DOHH2 (cell line): Measurements from ENCODE around the gene SMIM45.
A peak's percentile ranks its signal among the peaks of the same experiment; 100 is the strongest.

Experiments used
- H3F3A ChIP-seq: fragments of 200-600 bp; sonication (generic), shearing (Covaris generic); 2 replicates; pipeline ENCODE4 v1.6.0; 2016; ENCODE audit warnings: antibody characterized with exemption, mild to moderate bottlenecking; ENCODE audit not compliant: control insufficient read depth, insufficient read depth
- H3K27ac ChIP-seq: fragments of 200-600 bp; sonication (generic); 2 replicates; pipeline ENCODE4 v1.5.1; 2014; ENCODE audit warnings: low read depth, mild to moderate bottlenecking, low read length, moderate library complexity
- H3K27me3 ChIP-seq: fragments of 200-600 bp; sonication (generic); 2 replicates; pipeline ENCODE4 v1.6.1; 2014; ENCODE audit warnings: mild to moderate bottlenecking, low read length, mixed read lengths; ENCODE audit not compliant: control insufficient read depth
- H3K36me3 ChIP-seq: fragments of 200-600 bp; sonication (generic); 2 replicates; pipeline ENCODE4 v1.6.1; 2014; ENCODE audit warnings: mild to moderate bottlenecking, low read length, moderate library complexity, mixed read lengths; ENCODE audit not compliant: control insufficient read depth
- H3K4me1 ChIP-seq: fragments of 200-600 bp; sonication (generic); 2 replicates; pipeline ENCODE4 v1.6.1; 2014; ENCODE audit warnings: mild to moderate bottlenecking, low read length, mixed read lengths; ENCODE audit not compliant: control insufficient read depth
- H3K4me2 ChIP-seq: fragments of 200-600 bp; sonication (generic); 2 replicates; pipeline ENCODE4 v1.6.0; 2014; ENCODE audit warnings: mild to moderate bottlenecking, low read length, moderate library complexity
- H3K4me3 ChIP-seq: fragments of 200-600 bp; sonication (generic); 2 replicates; pipeline ENCODE4 v1.5.1; 2014; ENCODE audit warnings: mild to moderate bottlenecking, low read length, mixed read lengths
- H3K79me2 ChIP-seq: fragments of 200-600 bp; sonication (generic); 2 replicates; pipeline ENCODE4 v1.6.1; 2014; ENCODE audit warnings: mild to moderate bottlenecking, low read length, mixed read lengths; ENCODE audit not compliant: control insufficient read depth
- H3K9me2 ChIP-seq: fragments of 200-600 bp; sonication (generic); replicated peaks from 2 replicates; pipeline ENCODE4 v1.6.1; 2014; ENCODE audit warnings: mild to moderate bottlenecking, low read length, mixed read lengths; ENCODE audit not compliant: control insufficient read depth
- H3K9me3 ChIP-seq: fragments of 200-600 bp; sonication (generic); 2 replicates; pipeline ENCODE4 v1.6.1; 2014; ENCODE audit warnings: antibody characterized with exemption, low read length, mixed read lengths; ENCODE audit not compliant: control insufficient read depth, insufficient read depth
- H4K20me1 ChIP-seq: fragments of 200-600 bp; sonication (generic); 2 replicates; pipeline ENCODE4 v1.6.0; 2014; ENCODE audit warnings: low read depth, mild to moderate bottlenecking, antibody characterized with exemption, low read length, moderate library complexity; ENCODE audit not compliant: control insufficient read depth, insufficient read depth
- EZH2phosphoT487 ChIP-seq: fragments of 200-600 bp; sonication (generic); IDR thresholded peaks from 2 replicates; pipeline ENCODE4 v1.6.1; 2017; ENCODE audit warnings: borderline replicate concordance, mild to moderate bottlenecking, antibody characterized with exemption, low read length, moderate library complexity, mixed read lengths
- TF ChIP-seq, protein P1 (sequence below): fragments of 200-600 bp; sonication (generic); IDR thresholded peaks from one replicate; pipeline ENCODE4 v1.5.1; 2014; ENCODE audit warnings: antibody characterized with exemption, mild to moderate bottlenecking, low read depth, low read length; ENCODE audit not compliant: poor library complexity, severe bottlenecking

The SMIM45 gene

DNA sequence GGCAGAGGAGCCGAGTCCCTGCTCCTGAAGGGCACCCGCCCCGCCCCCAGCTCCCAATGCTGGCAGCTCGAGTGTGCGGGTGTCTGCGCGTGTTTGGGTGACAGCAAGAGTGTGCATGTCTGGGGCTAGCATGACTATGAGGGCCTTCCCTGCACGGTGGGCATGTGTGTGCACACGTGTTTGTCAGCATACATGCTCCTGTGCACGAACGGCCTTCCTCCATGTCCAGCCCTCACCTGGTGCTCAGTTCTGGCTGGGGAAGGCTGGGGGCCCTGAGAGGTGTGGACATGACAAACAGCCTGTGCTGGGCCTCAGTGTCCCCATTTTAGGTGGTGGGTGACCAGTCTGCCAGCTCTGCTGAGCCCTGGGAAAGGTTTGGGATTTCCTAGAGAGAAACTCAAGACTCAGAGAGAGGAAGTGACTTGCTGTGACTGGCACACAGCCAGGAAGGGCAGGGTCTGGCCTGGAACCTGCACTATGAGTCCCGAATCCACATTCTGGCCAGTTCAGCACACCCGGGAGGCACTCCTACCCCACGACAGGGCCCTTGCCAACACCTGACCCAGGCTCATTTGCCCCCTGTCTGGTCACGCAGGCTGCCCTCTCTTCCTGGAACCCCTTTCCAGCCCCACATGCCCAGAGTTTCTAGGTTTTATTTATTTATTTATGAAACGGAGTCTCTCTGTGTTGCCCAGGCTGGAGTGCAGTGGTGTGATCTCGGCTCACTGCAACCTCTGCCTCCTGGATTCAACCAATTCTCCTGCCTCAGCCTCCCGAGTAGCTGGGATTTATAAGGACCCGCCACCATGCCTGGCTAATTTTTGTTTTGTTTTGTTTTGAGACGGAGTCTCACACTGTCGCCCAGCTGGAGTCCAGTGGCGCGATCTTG lies 33.8 kb upstream of the SMIM45 start:
- H3K4me1 ChIP-seq, result peaks cover 88% of the 10 kb centered on the region
- H3K9me2 ChIP-seq, result no peaks in the 10 kb centered on the region
- peak overlapping the region; percentile 92 for H3K4me2 ChIP-seq
- peaks cover 5% of the 10 kb centered on the region for H3K79me2 ChIP-seq
- H3K36me3 ChIP-seq, result peaks cover 21% of the 10 kb centered on the region
- peaks cover 45% of the 10 kb centered on the region for H3K27me3 ChIP-seq
- H4K20me1 ChIP-seq, result peaks cover 5% of the 10 kb centered on the region; the same call in 1 of the 2 replicates
- TF ChIP-seq, protein P1, sequence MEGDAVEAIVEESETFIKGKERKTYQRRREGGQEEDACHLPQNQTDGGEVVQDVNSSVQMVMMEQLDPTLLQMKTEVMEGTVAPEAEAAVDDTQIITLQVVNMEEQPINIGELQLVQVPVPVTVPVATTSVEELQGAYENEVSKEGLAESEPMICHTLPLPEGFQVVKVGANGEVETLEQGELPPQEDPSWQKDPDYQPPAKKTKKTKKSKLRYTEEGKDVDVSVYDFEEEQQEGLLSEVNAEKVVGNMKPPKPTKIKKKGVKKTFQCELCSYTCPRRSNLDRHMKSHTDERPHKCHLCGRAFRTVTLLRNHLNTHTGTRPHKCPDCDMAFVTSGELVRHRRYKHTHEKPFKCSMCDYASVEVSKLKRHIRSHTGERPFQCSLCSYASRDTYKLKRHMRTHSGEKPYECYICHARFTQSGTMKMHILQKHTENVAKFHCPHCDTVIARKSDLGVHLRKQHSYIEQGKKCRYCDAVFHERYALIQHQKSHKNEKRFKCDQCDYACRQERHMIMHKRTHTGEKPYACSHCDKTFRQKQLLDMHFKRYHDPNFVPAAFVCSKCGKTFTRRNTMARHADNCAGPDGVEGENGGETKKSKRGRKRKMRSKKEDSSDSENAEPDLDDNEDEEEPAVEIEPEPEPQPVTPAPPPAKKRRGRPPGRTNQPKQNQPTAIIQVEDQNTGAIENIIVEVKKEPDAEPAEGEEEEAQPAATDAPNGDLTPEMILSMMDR, result no peak
- TF ChIP-seq EZH2phosphoT487, result no peak
- H3F3A ChIP-seq, result peaks cover 24% of the 10 kb centered on the region
- no peak overlapping the region for H3K27ac ChIP-seq
- H3K4me3 ChIP-seq, result 0 out of 2 replicates have a peak overlapping the region, but pooled peaks have one; percentile 2
- no peaks in the 10 kb centered on the region for H3K9me3 ChIP-seq

DNA sequence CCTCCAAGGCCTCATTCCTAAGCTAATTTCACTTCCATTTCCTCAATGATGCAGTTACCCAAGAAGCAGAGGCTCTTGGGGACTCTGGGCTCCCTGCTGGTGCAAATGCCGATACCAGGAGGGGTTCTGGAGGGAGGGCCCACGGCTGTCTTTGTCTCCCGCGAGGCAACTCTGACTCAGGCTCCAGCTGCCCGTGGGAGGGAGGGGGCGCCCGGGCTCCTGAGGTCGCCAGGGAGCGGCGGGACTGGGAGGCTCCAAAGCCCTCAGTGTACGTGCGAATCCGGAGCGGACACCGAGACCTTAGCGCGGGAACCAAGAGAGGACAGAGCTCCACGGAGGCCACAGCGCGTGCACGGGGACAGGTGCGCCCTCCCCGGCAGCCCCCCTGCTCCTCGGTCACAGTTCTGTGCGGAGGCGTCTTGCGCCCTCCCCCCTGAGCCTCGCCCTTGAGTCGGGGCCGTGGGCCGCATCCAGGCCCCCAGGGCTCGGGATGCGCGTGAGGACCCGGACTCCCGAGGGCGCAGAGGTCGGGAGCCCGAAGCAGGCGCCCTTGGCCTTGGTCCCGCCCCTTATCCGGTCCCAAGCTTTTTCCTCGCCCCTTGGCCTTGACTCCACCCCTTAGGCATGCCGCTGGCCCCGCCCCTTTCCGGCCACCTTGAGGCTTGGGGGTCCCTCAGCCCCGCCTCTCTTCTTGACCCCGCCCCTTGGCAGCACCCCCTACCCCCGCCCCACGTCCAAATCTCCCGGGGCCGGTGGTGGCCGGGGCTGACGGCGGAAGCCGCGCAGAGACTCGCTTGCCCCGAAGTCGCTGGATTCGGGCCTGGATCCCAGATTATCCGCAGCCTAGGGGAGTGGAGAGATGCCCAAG lies 32.4 kb upstream of the SMIM45 start:
- H3K27me3 ChIP-seq, result peaks cover 35% of the 10 kb centered on the region
- peak overlapping the region; percentile 86 for H3K27ac ChIP-seq

DNA sequence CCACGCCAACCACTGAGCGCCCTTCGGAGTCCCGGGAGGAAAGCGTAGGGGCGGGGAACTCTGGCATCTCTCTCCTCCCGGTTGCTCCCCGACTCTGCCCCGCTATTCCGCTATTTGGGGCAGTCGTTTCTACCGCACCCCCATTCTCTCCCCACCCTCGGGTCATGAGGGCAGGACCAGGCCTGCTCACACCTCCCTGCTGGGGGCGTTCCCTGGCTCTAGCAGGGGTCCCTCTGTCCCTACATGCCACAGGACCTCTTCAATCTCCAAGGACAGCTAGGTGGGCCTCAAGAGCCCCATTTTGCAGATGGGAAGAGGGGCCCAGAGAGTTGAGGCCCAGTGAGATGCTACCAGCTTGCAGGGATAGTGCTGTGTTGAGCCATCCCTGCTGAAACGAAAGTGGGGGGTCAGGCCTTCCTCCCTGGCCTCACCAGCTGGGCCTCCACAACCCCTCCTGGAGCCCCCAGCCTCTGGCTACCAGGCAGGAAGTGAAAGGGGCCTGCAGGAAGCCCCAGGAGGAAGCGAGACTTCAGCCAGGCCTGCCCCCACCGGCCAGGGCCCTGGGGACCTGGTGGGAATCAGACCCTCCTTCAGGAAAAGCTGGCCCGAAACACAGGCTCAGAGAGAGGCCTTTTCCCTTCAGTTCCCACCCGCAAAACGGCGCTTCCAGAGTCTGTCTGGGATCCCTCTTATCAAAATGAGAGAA lies 31.5 kb upstream of the SMIM45 start:
- Histone ChIP-seq H3K4me2 (peak overlapping the region; percentile 92), H3K4me1 (peaks cover 98% of the 10 kb centered on the region), H3K27ac (peak overlapping the region; percentile 86), H3K27me3 (peaks cover 27% of the 10 kb centered on the region), H4K20me1 (peaks cover 8% of the 10 kb centered on the region; the same call in 1 of the 2 replicates), H3K9me3 (no peaks in the 10 kb centered on the region), H3F3A (peaks cover 32% of the 10 kb centered on the region), H3K9me2 (no peaks in the 10 kb centered on the region), H3K4me3 (peak overlapping the region; percentile 72), H3K79me2 (peaks cover 26% of the 10 kb centered on the region), H3K36me3 (peaks cover 39% of the 10 kb centered on the region)
- TF ChIP-seq, protein P1, result no peak
- no peak for TF ChIP-seq EZH2phosphoT487

More for the DNA sequence above, 32.4 kb upstream of the SMIM45 start:
- TF ChIP-seq, protein P1, result no peak
- TF ChIP-seq EZH2phosphoT487, result no peak
- Histone ChIP-seq H4K20me1 (peaks cover 7% of the 10 kb centered on the region; the same call in 1 of the 2 replicates), H3K79me2 (peaks cover 18% of the 10 kb centered on the region), H3K36me3 (peaks cover 32% of the 10 kb centered on the region), H3K4me2 (peak overlapping the region; percentile 92), H3K9me2 (no peaks in the 10 kb centered on the region), H3K9me3 (no peaks in the 10 kb centered on the region), H3F3A (peaks cover 28% of the 10 kb centered on the region), H3K4me3 (peak overlapping the region; percentile 72), H3K4me1 (peaks cover 98% of the 10 kb centered on the region)
